NB4 (cell line): ENCODE measurements around the gene GPR108.
A peak's percentile ranks its signal among the peaks of the same experiment; 100 is the strongest.

Experiments
- DNase-seq: peaks from one replicate; pipeline ENCODE4 v3.0.0; 2010; ENCODE audit warnings: low read depth
- H3K4me3 ChIP-seq: one replicate; pipeline ENCODE4 v1.5.1; 2011; ENCODE audit warnings: mild to moderate bottlenecking, low read depth, low read length, moderate library complexity
- MYC ChIP-seq: IDR thresholded peaks from 2 replicates; pipeline ENCODE4 v1.6.1; 2011; ENCODE audit warnings: low read depth, low read length
- POLR2A ChIP-seq: IDR thresholded peaks from 2 replicates; pipeline ENCODE4 v1.6.1; 2011; ENCODE audit warnings: mild to moderate bottlenecking; ENCODE audit not compliant: insufficient read length; ENCODE audit errors: extremely low read depth
- TF ChIP-seq, protein P1 (sequence below): IDR thresholded peaks from one replicate; pipeline ENCODE4 v1.5.1; 2012; ENCODE audit warnings: low read depth, low read length
- TF ChIP-seq, protein P2 (sequence below): IDR thresholded peaks from 2 replicates; pipeline ENCODE4 v1.6.1; 2011; ENCODE audit warnings: low read depth, low read length

The GPR108 gene

DNA sequence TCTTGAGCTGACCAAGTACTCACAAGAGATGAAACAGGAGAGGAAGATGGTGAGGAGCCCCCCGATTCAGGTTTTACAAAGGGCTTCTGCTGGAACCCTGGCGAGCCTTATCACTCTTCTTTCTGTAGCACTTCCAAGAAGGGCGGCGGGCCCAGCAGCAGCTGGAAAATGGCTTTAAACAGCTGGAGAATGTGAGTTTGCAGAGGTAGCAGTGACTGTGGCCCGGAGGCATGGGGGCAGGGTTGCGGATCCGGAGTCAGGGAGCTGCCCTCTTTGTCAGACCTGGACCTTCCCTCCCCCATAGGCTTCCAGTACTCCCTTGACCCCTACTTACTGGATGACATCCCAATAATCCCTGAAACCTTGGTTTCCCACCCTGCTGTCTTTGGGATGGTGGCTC is 5.7 kb upstream of the GPR108 start:
- no peak for DNase-seq
- TF ChIP-seq, protein P1, sequence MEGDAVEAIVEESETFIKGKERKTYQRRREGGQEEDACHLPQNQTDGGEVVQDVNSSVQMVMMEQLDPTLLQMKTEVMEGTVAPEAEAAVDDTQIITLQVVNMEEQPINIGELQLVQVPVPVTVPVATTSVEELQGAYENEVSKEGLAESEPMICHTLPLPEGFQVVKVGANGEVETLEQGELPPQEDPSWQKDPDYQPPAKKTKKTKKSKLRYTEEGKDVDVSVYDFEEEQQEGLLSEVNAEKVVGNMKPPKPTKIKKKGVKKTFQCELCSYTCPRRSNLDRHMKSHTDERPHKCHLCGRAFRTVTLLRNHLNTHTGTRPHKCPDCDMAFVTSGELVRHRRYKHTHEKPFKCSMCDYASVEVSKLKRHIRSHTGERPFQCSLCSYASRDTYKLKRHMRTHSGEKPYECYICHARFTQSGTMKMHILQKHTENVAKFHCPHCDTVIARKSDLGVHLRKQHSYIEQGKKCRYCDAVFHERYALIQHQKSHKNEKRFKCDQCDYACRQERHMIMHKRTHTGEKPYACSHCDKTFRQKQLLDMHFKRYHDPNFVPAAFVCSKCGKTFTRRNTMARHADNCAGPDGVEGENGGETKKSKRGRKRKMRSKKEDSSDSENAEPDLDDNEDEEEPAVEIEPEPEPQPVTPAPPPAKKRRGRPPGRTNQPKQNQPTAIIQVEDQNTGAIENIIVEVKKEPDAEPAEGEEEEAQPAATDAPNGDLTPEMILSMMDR = no peak
- TF ChIP-seq MYC (no peak), POLR2A (no peak)
- TF ChIP-seq, protein P2, sequence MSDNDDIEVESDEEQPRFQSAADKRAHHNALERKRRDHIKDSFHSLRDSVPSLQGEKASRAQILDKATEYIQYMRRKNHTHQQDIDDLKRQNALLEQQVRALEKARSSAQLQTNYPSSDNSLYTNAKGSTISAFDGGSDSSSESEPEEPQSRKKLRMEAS = no peak
- H3K4me3 ChIP-seq = no peak overlapping the region

DNA sequence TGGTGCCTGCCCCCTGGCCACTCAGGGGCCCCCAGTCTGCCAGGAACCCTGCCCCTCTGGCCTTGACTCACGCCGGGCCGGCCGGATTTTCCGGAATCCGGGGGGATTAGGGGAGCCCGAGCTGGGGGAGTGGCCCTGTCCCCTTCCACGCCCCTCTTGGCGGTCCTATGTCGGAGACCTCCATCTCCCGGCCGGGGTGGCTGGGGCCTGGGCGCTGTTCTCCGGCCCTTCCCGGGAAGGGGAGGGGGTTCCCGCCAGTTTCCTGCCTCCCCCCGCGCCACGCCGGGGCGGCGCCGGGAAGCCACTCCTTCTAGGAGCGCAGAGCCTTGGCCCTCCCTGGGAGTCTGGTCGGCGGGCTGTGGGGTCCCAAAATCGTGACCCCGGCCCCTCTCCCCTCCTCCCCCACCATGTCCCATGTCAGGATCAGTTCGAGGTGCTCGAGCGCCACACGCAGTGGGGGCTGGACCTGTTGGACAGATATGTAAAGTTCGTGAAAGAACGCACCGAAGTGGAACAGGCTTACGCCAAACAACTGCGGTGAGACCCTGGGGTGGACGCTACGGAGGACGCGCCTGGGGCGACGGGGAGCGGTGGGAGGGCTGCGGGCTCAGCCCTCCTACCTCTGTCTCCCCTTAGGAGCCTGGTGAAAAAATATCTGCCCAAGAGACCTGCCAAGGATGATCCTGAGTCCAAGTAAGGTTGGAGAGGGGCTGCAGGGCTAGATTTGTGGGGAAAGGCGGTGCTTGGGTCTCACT is 3.4 kb upstream of the GPR108 start:
- H3K4me3 ChIP-seq = peak overlapping the region; percentile 51
- peak; percentile 46 for DNase-seq
- TF ChIP-seq POLR2A (no peak), MYC (no peak)
- TF ChIP-seq, protein P1 = no peak
- TF ChIP-seq, protein P2 = no peak

DNA sequence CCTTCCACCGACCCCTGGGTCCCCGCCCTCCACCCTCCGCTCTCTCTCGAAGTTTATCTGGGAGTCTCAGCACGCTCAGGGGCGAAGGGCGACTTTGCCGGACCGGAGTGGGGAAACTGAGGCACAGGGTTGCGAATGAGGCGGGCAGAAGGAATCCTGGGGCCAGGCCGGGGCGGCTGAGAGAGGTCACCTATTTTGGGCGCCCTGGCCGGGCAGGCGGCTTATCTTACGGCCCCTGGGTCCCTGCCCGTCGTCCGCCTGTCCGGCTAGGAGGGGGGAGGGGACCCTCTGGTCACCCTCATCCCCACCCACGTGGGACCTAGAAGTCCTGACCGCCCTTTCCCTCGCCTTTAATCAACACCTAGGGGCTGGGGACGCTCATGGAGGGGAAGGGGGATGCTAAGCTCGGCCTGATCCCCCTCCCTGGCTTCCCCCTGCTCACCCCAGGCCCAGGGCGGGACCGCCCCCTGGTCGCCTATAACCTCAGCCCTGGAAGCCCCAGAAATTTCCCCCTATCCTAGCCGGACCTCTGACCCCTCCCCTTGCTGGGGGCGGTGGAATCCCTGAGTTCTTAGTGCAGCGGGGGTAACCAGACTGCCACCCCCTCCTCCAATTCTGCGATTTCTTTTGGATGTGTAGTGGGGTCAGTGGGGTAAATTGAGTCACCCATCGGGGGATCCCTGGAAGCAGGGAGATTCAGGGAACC is 2.7 kb upstream of the GPR108 start:
- peak; percentile 37 for DNase-seq
- peak overlapping the region; percentile 51 for H3K4me3 ChIP-seq
- TF ChIP-seq, protein P1 = no peak
- TF ChIP-seq MYC = no peak
- no peak for TF ChIP-seq POLR2A
- TF ChIP-seq, protein P2 = 0 out of 2 replicates have a peak, but pooled peaks have one; percentile 18

DNA sequence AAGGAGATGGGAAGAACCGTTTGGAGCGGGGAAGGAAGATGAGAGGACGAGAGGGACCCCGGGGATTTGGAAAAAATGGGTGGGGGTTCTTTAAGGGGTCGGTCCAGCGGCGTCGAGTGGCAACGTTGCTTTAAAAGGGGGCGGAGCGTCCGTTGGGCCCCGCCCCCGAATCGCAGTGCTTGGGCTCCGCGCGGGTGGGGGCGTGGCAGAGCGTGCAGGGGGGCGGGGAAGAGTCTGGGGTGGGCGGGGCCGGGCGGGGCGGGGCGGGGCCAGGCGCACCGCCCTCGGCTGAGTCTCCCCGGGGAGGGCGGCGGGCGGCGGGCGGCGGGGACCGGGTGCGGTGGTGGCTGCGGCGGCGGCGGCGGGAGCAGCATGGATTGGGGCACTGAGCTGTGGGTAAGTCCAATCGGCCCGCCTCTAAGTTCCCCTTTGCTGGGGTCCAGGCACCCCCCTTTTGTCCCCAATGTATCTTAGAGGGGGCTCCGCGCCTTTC is 2.1 kb upstream of the GPR108 start, which contains the start of gene TRIP10:
Gene TRIP10 (plus strand): TSS at position 291 of the 493 bp plus-strand sequence. CDS start 82 bp downstream, at position 373.
- TF ChIP-seq, protein P1 = no peak
- no peak for TF ChIP-seq MYC
- no peak for TF ChIP-seq POLR2A
- TF ChIP-seq, protein P2 = no peak
- peak; percentile 66 for DNase-seq
- H3K4me3 ChIP-seq = peak within 1 kb of the TSS; percentile 51

DNA sequence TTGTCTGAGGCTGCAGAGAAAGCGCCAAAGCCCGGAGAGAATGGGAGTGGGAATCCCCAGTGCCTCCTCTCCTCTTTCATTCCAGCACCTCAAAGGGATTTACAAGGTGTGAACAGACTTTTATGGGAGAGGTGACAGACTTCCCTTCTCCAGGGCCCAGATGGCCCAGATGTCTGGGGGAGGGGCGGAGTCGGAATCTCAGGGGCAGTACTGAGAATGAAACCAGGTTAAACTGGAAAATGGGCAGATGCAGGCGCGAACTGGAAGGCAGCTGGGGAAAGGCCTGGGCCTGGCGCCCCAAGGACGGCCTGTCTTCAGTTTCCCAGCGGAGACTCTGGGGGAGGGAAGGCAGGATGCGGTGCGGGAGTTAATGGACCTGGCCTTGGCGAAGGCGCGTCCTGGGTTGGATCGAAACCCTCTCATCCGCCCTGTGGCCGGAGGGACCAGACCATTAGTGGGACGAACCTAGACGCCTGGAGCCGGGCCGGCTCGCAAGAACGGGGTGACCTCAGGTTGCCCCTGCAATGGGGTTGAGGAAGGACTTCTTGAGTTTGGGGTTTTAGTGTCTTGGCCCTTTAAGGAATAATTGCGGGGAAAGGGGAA is 1.5 kb upstream of the GPR108 start:
- H3K4me3 ChIP-seq = no peak overlapping the region
- no peak for TF ChIP-seq MYC
- TF ChIP-seq, protein P2 = no peak
- no peak for TF ChIP-seq POLR2A
- DNase-seq = no peak
